HepG2 (cell line): ENCODE measurements around the gene DRC7. TPM values are rescaled to one million over a fixed set of nuclear protein-coding genes. Genes with fewer than 3 reads are reported as not detected.

Experiments used
- ATAC-seq: fragments of 200-7000 bp; cut with Tn5 transposase; 3 replicates; pipeline ENCODE4 v1.9.1; 2020; ENCODE audit warnings: mild to moderate bottlenecking, moderate library complexity
- BruUV-seq: library from RNA; stranded (reverse); fragments of 400-500 nt; replicated peaks from 2 replicates; lab custom pipeline; 2021; lab: Mats Ljungman, UMichigan
- CTCF ChIA-PET: fragments of 300-600 bp; formaldehyde crosslinking; extraction: SDS; loops from one replicate; lab custom pipeline; 2021; ENCODE audit warnings: low total read pairs, inconsistent platforms, low intra/inter-chr PET ratio; lab: Yijun Ruan, JAX
- POLR2A ChIA-PET: fragments of 350-600 bp; sonication (Branson Sonifier 250); formaldehyde crosslinking; loops from one replicate; lab custom pipeline; 2020; ENCODE audit warnings: antibody characterized with exemption, inconsistent platforms; lab: Yijun Ruan, JAX
- DNase-seq: peaks from one replicate; pipeline ENCODE4 v3.0.0-alpha.2; 2015; ENCODE audit warnings: low spot score
- FAIRE-seq: peaks from 3 replicates; lab custom pipeline; 2011; peaks lifted over from hg19 to GRCh38; lab: Jason Lieb, UNC
- H2AFZ ChIP-seq: one replicate; pipeline ENCODE4 v1.6.1; 2011; ENCODE audit warnings: low read length, inconsistent platforms
- H3K27ac ChIP-seq: fragments of 300-600 bp; 3 replicates; pipeline ENCODE4 v1.8.0; 2011; ENCODE audit warnings: mixed run types, mild to moderate bottlenecking, mixed read lengths, low read length, inconsistent platforms; ENCODE audit not compliant: insufficient read depth; ENCODE audit errors: extremely low read length
- H3K27me3 ChIP-seq, 2 experiments: fragments of 200-600 bp in 1 of 2; 2 replicates in 1 of 2; 3 replicates in 1 of 2; pipeline versions ENCODE4 v1.6.0 to v1.8.0; 2011; ENCODE audit warnings: low read length in 2 of 2, mild to moderate bottlenecking in 2 of 2, moderate library complexity in 2 of 2, inconsistent platforms in 1 of 2; ENCODE audit not compliant: insufficient read depth in 2 of 2, control insufficient read depth in 1 of 2
- H3K36me3 ChIP-seq, 2 experiments: fragments of 200-600 bp in 1 of 2; replicated peaks in 1 of 2; 2 replicates in 1 of 2; 3 replicates in 1 of 2; pipeline versions ENCODE4 v1.5.1 to v1.8.0; 2011; ENCODE audit warnings: low read length in 2 of 2, inconsistent platforms in 1 of 2; ENCODE audit not compliant: insufficient read depth in 2 of 2, control insufficient read depth in 1 of 2
- H3K4me1 ChIP-seq: 2 replicates; pipeline ENCODE4 v1.5.1; 2012; ENCODE audit warnings: low read length, inconsistent platforms; ENCODE audit not compliant: insufficient read depth
- H3K4me2 ChIP-seq: 2 replicates; pipeline ENCODE4 v1.6.0; 2011; ENCODE audit warnings: low read depth, low read length, inconsistent platforms
- H3K4me3 ChIP-seq, 3 experiments: fragments of 200-600 bp in 1 of 3; sonication (generic), shearing (Covaris generic) in 1 of 3; replicated peaks in 1 of 3; 2 replicates each; pipeline ENCODE4 v1.5.1; 2011 to 2016; ENCODE audit warnings: low read length in 3 of 3, inconsistent platforms in 2 of 3, low read depth in 2 of 3, mild to moderate bottlenecking in 2 of 3, control low read depth in 1 of 3, mixed read lengths in 1 of 3; ENCODE audit not compliant: insufficient read depth in 1 of 3
- H3K79me2 ChIP-seq: one replicate; pipeline ENCODE4 v1.6.1; 2011; ENCODE audit warnings: low read length, inconsistent platforms; ENCODE audit not compliant: insufficient read depth
- H3K9ac ChIP-seq: 2 replicates; pipeline ENCODE4 v1.6.0; 2011; ENCODE audit warnings: mild to moderate bottlenecking, low read depth, low read length, inconsistent platforms; ENCODE audit not compliant: insufficient read depth
- H3K9me3 ChIP-seq: 2 replicates; pipeline ENCODE4 v1.5.1; 2012; ENCODE audit warnings: mild to moderate bottlenecking, low read length
- H4K20me1 ChIP-seq: 2 replicates; pipeline ENCODE4 v1.6.0; 2011; ENCODE audit warnings: inconsistent platforms, mild to moderate bottlenecking, low read length, moderate library complexity; ENCODE audit not compliant: insufficient read depth
- HHEX ChIP-seq: IDR thresholded peaks from 2 replicates; pipeline ENCODE4 v1.6.1; 2016; ENCODE audit warnings: control low read depth
- ISX ChIP-seq: sonication (generic); formaldehyde crosslinking; conservative IDR thresholded peaks from 2 replicates; pipeline ENCODE4 v1.5.0; 2020; ENCODE audit warnings: missing genetic modification reagents
- PRPF4 ChIP-seq: fragments of 200-400 bp; formaldehyde crosslinking; IDR thresholded peaks from 2 replicates; pipeline ENCODE4 v1.6.1; 2016; ENCODE audit warnings: low read length, low read depth; ENCODE audit not compliant: poor library complexity, severe bottlenecking
- RBM22 ChIP-seq: fragments of 200-400 bp; formaldehyde crosslinking; optimal IDR thresholded peaks from 2 replicates; pipeline ENCODE3; 2017; ENCODE audit warnings: mild to moderate bottlenecking, low read length, moderate library complexity
- RXRB ChIP-seq: IDR thresholded peaks from 2 replicates; pipeline ENCODE4 v1.6.1; 2016; ENCODE audit warnings: borderline replicate concordance, missing genetic modification reagents, missing compliant biosample characterization
- STAG1 ChIP-seq: sonication (generic); formaldehyde crosslinking; IDR thresholded peaks from 2 replicates; pipeline ENCODE4 v1.4.0; 2020; ENCODE audit warnings: missing genetic modification reagents
- ZNF263 ChIP-seq: sonication (generic); formaldehyde crosslinking; IDR thresholded peaks from 2 replicates; pipeline ENCODE4 v1.4.0; 2020; ENCODE audit warnings: missing genetic modification reagents
- ZNF30 ChIP-seq: sonication (generic); formaldehyde crosslinking; IDR thresholded peaks from 2 replicates; pipeline ENCODE4 v1.5.0; 2020; ENCODE audit warnings: mild to moderate bottlenecking, missing genetic modification reagents
- ZNF468 ChIP-seq: sonication (generic); formaldehyde crosslinking; IDR thresholded peaks from 2 replicates; pipeline ENCODE4 v1.8.0; 2022; ENCODE audit warnings: mild to moderate bottlenecking, moderate library complexity, missing genetic modification reagents
- ZNF547 ChIP-seq: sonication (generic); formaldehyde crosslinking; IDR thresholded peaks from 2 replicates; pipeline ENCODE4 v1.5.1; 2020; ENCODE audit warnings: mild to moderate bottlenecking, missing genetic modification reagents
- WGBS: methylation state at CpG from one replicate; pipeline ENCODE4 v1.1.6; 2017; ENCODE audit warnings: low lambda C conversion rate; 5-methylcytosine and 5-hydroxymethylcytosine counted together
- in situ Hi-C: cut with HindIII; loops from 2 replicates; pipeline ENCODE4 v1.10.0; 2017; ENCODE audit warnings: low pct_unique_long_range_greater_than_20kb; ENCODE audit not compliant: extremely low pct_ligation_motif_present
- intact Hi-C: fragments of 100-400 bp; cut with micrococcal nuclease; formaldehyde crosslinking; loops from one replicate; pipeline ENCODE4 v1.10.0; 2022; ENCODE audit not compliant: unreplicated experiment
- polyA plus RNA-seq, 8 experiments: library from polyadenylated mRNA; depleted of rRNA in 3 of 8; stranded (reverse) in 7 of 8; unstranded in 1 of 8; fragments of >200 nt; fragmentation: Illumina TruSeq in 4 of 8; extraction: Trizol in 4 of 8; gene quantifications; 2 replicates each; pipeline versions ENCODE4 v1.2.1 to v1.2.3, GENCODE V29; 2011 to 2016; ENCODE audit warnings: low read depth in 4 of 8, missing spikeins in 1 of 8, mixed read lengths in 1 of 8; ENCODE audit not compliant: insufficient read depth in 1 of 8
- total RNA-seq, 5 experiments: library from RNA; depleted of rRNA; stranded (reverse); fragments of >200 nt; fragmentation: Illumina TruSeq; extraction: Trizol; gene quantifications; 2 replicates each; pipeline ENCODE4 v1.2.3, GENCODE V29; 2016; ENCODE audit warnings: low read depth in 1 of 5
- TF ChIP-seq, protein P1 (sequence below): IDR thresholded peaks from 2 replicates; pipeline ENCODE4 v1.6.1; 2016; ENCODE audit warnings: low read depth, missing genetic modification reagents, missing compliant biosample characterization
- TF ChIP-seq, protein P2 (sequence below): sonication (generic); formaldehyde crosslinking; IDR thresholded peaks from 2 replicates; pipeline ENCODE4 v1.8.1; 2023; ENCODE audit warnings: mild to moderate bottlenecking, inconsistent platforms, moderate library complexity, missing genetic modification reagents, borderline replicate concordance

DRC7 gene
- total and polyA plus RNA-seq, 2 of the 13 experiments (the other 11 are each of a cell fraction or from before 2014, with no cell fraction given) = 2.7 to 3.4 TPM

DNA sequence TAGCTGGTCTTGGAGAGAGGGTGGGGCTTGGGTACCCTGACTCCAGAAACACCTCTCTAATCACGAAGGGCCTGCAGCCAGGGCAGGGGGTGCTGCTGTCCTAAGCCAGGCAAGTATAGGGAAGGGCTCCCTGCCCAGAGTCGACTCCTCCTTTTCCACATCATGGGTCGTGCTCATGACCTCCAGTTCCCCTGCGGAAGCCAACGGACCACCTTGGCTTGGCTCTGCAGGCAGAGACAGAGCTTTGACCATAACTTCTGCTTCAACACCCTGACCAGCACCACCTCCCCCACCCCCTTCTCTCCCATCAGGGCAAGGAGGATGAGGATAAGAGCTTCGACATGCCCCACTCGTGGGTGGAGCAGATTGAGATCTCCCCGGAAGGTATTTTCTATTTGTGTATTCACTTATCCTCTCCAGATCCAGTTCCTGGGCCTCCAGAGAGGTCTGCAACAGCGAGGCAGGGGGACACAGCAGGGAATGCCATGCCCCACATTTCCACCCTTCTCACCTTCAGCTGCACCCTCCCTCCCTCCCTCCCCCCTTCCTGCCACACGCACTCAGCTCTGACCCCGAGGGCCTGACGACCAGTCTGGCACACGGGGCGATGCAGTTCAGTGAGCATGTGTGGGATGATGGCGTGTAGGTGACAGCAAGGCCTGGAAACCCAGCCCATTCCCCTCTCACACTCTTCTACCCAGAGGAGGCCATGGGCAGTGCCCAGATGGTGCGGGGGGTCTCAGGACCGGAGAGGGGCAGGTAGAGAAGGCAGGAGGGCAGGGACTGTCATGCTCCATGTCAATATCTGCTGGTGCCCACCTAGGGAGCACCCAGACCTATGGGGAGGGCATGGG, 27.0 kb downstream of the DRC7 start:
- CTCF ChIA-PET = interaction anchor here (2.0 to 4.4 kb wide), 3 partner anchors 72 to 130 kb away, joined by 10 to 151 read pairs (median 11); no protein-coding TSS in a partner anchor
- no TSS peak for BruUV-seq

DNA sequence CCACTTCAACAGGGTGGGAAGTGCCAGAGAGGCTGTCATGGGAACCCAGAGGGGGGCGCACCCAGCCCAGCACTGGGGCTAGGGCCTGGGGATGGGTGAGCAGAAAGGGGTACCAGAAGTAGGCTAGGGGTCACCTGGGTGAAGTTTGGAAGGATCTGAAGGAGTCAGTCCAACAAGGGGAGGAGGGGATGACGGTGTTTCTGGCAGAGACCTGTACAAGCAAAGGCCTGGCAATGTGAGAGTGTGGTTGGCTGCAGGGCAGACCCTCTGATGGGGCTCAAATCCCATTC, 27.5 kb downstream of the DRC7 start:
- Histone ChIP-seq H4K20me1 (no peaks in the 10 kb centered on the region), H3K79me2 (no peaks in the 10 kb centered on the region), H3K36me3 (no peaks in the 10 kb centered on the region), H3K9me3 (no peaks in the 10 kb centered on the region), H3K4me2 (0 out of 2 replicates have a peak overlapping the region, but pooled peaks have one; percentile 4), H3K27ac (no peak overlapping the region), H3K4me3 (no peak overlapping the region), H3K4me1 (peaks cover 29% of the 10 kb centered on the region), H3K27me3 (no peaks in the 10 kb centered on the region), H2AFZ (no peak overlapping the region), H3K9ac (no peak overlapping the region)
- in situ Hi-C loops (no loop called here), intact Hi-C loops (loop anchor here (5.0 kb wide), 1 partner anchor 60 kb away; no protein-coding TSS in a partner anchor)
- ChIA-PET CTCF (interaction anchor here (1.4 to 2.5 kb wide), 4 partner anchors 73 to 283 kb away, joined by 3 to 11 read pairs (median 8); no protein-coding TSS in a partner anchor), POLR2A (no interaction called here)
- ATAC-seq (peak; percentile 30), DNase-seq (no peak), FAIRE-seq (no peak)
- no TSS peak for BruUV-seq
- 78% methylated on average over 2 of the region's 2 CpGs for WGBS
- TF ChIP-seq, protein P1, sequence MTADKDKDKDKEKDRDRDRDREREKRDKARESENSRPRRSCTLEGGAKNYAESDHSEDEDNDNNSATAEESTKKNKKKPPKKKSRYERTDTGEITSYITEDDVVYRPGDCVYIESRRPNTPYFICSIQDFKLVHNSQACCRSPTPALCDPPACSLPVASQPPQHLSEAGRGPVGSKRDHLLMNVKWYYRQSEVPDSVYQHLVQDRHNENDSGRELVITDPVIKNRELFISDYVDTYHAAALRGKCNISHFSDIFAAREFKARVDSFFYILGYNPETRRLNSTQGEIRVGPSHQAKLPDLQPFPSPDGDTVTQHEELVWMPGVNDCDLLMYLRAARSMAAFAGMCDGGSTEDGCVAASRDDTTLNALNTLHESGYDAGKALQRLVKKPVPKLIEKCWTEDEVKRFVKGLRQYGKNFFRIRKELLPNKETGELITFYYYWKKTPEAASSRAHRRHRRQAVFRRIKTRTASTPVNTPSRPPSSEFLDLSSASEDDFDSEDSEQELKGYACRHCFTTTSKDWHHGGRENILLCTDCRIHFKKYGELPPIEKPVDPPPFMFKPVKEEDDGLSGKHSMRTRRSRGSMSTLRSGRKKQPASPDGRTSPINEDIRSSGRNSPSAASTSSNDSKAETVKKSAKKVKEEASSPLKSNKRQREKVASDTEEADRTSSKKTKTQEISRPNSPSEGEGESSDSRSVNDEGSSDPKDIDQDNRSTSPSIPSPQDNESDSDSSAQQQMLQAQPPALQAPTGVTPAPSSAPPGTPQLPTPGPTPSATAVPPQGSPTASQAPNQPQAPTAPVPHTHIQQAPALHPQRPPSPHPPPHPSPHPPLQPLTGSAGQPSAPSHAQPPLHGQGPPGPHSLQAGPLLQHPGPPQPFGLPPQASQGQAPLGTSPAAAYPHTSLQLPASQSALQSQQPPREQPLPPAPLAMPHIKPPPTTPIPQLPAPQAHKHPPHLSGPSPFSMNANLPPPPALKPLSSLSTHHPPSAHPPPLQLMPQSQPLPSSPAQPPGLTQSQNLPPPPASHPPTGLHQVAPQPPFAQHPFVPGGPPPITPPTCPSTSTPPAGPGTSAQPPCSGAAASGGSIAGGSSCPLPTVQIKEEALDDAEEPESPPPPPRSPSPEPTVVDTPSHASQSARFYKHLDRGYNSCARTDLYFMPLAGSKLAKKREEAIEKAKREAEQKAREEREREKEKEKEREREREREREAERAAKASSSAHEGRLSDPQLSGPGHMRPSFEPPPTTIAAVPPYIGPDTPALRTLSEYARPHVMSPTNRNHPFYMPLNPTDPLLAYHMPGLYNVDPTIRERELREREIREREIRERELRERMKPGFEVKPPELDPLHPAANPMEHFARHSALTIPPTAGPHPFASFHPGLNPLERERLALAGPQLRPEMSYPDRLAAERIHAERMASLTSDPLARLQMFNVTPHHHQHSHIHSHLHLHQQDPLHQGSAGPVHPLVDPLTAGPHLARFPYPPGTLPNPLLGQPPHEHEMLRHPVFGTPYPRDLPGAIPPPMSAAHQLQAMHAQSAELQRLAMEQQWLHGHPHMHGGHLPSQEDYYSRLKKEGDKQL = no peak
- TF ChIP-seq STAG1 (CRISPR knock-in tag) = peak; percentile 63
- TF ChIP-seq, protein P2, sequence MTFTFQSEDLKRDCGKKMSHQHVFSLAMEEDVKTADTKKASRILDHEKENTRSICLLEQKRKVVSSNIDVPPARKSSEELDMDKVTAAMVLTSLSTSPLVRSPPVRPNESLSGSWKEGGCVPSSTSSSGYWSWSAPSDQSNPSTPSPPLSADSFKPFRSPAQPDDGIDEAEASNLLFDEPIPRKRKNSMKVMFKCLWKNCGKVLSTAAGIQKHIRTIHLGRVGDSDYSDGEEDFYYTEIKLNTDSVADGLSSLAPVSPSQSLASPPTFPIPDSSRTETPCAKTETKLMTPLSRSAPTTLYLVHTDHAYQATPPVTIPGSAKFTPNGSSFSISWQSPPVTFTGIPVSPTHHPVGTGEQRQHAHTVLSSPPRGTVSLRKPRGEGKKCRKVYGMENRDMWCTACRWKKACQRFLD (CRISPR knock-in tag) = no peak
- TF ChIP-seq ZNF468 (CRISPR knock-in tag) = no peak
- no peak for TF ChIP-seq RXRB (CRISPR knock-in tag)
- TF ChIP-seq PRPF4 = no peak
- no peak for TF ChIP-seq RBM22
- no peak for TF ChIP-seq ZNF547 (CRISPR knock-in tag)
- TF ChIP-seq HHEX (CRISPR knock-in tag) = no peak
- TF ChIP-seq ZNF263 (CRISPR knock-in tag) = no peak; the same call in 1 of the 2 replicates

More for the DNA sequence above, 27.0 kb downstream of the DRC7 start:
- peaks cover 29% of the 10 kb centered on the region for H3K4me1 ChIP-seq
- H4K20me1 ChIP-seq = no peaks in the 10 kb centered on the region
- in situ Hi-C loops (no loop called here), intact Hi-C loops (loop anchor here (2.0 to 5.0 kb wide), 4 partner anchors 45 to 121 kb away; no protein-coding TSS in a partner anchor)
- no peak overlapping the region for H3K4me3 ChIP-seq
- H3K36me3 ChIP-seq = no peaks in the 10 kb centered on the region
- FAIRE-seq = no peak
- H3K9ac ChIP-seq = no peak overlapping the region
- H3K79me2 ChIP-seq = no peaks in the 10 kb centered on the region
- ATAC-seq = no peak
- POLR2A ChIA-PET = no interaction called here
- H3K27me3 ChIP-seq = no peaks in the 10 kb centered on the region
- DNase-seq = no peak
- no peak overlapping the region for H3K4me2 ChIP-seq
- no peak for TF ChIP-seq ZNF30 (CRISPR knock-in tag)
- no peak for TF ChIP-seq ISX (CRISPR knock-in tag)
- 41% methylated on average over 16 of the region's 17 CpGs for WGBS
- no peak overlapping the region for H3K27ac ChIP-seq
- no peak overlapping the region for H2AFZ ChIP-seq
- no peaks in the 10 kb centered on the region for H3K9me3 ChIP-seq
